AG04450 (cell line): ENCODE measurements around the gene ACOD1. TPM values are rescaled to one million over a fixed set of nuclear protein-coding genes. Genes with fewer than 3 reads are reported as not detected.
A peak's percentile ranks its signal among the peaks of the same experiment; 100 is the strongest.

ENCODE experiments used
- CTCF ChIA-PET: fragments of 300-600, 350-600 bp; formaldehyde crosslinking; extraction: SDS; loops from one replicate; lab custom pipeline; 2022; ENCODE audit warnings: antibody characterized with exemption, inconsistent platforms; lab: Charles Lee
- POLR2A ChIA-PET: fragments of 350-600 bp; formaldehyde crosslinking; extraction: SDS; loops from one replicate; lab custom pipeline; 2021; ENCODE audit warnings: antibody characterized with exemption, inconsistent platforms; lab: Yijun Ruan, JAX
- DNase-seq: peaks from one replicate; pipeline ENCODE4 v3.0.0-alpha.2; 2011; ENCODE audit warnings: low read depth, low spot score
- H3K27ac ChIP-seq: one replicate; pipeline ENCODE4 v1.5.1; 2012; ENCODE audit warnings: low read depth, low read length, control low read depth
- H3K27me3 ChIP-seq: one replicate; pipeline ENCODE4 v1.6.0; 2012; ENCODE audit warnings: low read length; ENCODE audit not compliant: control insufficient read depth, insufficient read depth
- H3K4me3 ChIP-seq: 2 replicates; pipeline ENCODE4 v1.5.1; 2011; ENCODE audit warnings: mild to moderate bottlenecking, low read depth, low read length, control low read depth
- H3K9me3 ChIP-seq: 2 replicates; pipeline ENCODE4 v1.5.1; 2012; ENCODE audit warnings: low read length; ENCODE audit not compliant: control insufficient read depth, insufficient read depth
- CTCF ChIP-seq: IDR thresholded peaks from 2 replicates; pipeline ENCODE4 v1.5.1; 2011; ENCODE audit warnings: low read depth, low read length, control low read depth, inconsistent platforms
- polyA plus RNA-seq: library from polyadenylated mRNA; depleted of rRNA; stranded (reverse); fragments of >200 nt; gene quantifications from 2 replicates; pipeline ENCODE4 v1.2.3, GENCODE V29; 2011

The ACOD1 gene
- polyA plus RNA-seq, 1 experiment: not detected

GRCh38 chr13:76976929-76977328, 28.6 kb downstream of the ACOD1 start:
- TF ChIP-seq CTCF: no peak
- H3K9me3 ChIP-seq: no peaks in the 10 kb centered on the region
- POLR2A ChIA-PET: no interaction called here
- no peak overlapping the region for H3K4me3 ChIP-seq
- DNase-seq: no peak
- CTCF ChIA-PET: no interaction called here
- no peak overlapping the region for H3K27ac ChIP-seq
- H3K27me3 ChIP-seq: peaks cover 29% of the 10 kb centered on the region

GRCh38 chr13:76980075-76980718, 31.9 kb downstream of the ACOD1 start:
- CTCF ChIA-PET: interaction anchor here (0.6 to 3.0 kb wide), 57 partner anchors 10 to 1317 kb away, joined by 3 to 70 read pairs (median 4); partner anchors contain the start of genes ACOD1, CLN5, FBXL3 and KCTD12
- POLR2A ChIA-PET: no interaction called here
- Histone ChIP-seq H3K27ac (no peak overlapping the region), H3K4me3 (peak overlapping the region; percentile 54), H3K27me3 (peaks cover 22% of the 10 kb centered on the region), H3K9me3 (no peaks in the 10 kb centered on the region)
- peak; percentile 13 for DNase-seq
- TF ChIP-seq CTCF: peak; percentile 97

- Histone ChIP-seq H3K27me3 (peaks cover 15% of the 10 kb centered on the region), H3K4me3 (no peak overlapping the region), H3K9me3 (no peaks in the 10 kb centered on the region), H3K27ac (no peak overlapping the region)
- no peak for DNase-seq
- ChIA-PET CTCF (interaction anchor here (3.0 kb wide), 1 partner anchor 9 kb away, joined by 70 read pairs; the partner anchor contains the start of gene CLN5), POLR2A (no interaction called here)
- no peak for TF ChIP-seq CTCF
These were observed 33.8 kb downstream of the ACOD1 start for GRCh38 chr13:76982061-76982460.

GRCh38 chr13:76983676-76984075, 35.4 kb downstream of the ACOD1 start:
- TF ChIP-seq CTCF: no peak
- no peak for DNase-seq
- Histone ChIP-seq H3K27ac (no peak overlapping the region), H3K4me3 (no peak overlapping the region), H3K9me3 (no peaks in the 10 kb centered on the region), H3K27me3 (peaks cover 12% of the 10 kb centered on the region)
- ChIA-PET CTCF (interaction anchor here (1.1 kb wide), 1 partner anchor 18 kb away, joined by 3 read pairs; no protein-coding TSS in a partner anchor), POLR2A (no interaction called here)

- ChIA-PET CTCF (interaction anchor here (3.7 to 5.7 kb wide), 2 partner anchors 11 to 12 kb away, joined by 27 to 70 read pairs; no protein-coding TSS in a partner anchor), POLR2A (no interaction called here)
- Histone ChIP-seq H3K27me3 (no peaks in the 10 kb centered on the region), H3K9me3 (no peaks in the 10 kb centered on the region; the same call in 1 of the 2 replicates), H3K4me3 (peak overlapping the region; percentile 95), H3K27ac (peak overlapping the region; percentile 31)
- no peak for DNase-seq
- TF ChIP-seq CTCF: no peak
These were observed 43.1 kb downstream of the ACOD1 start for GRCh38 chr13:76991432-76991795.
